HG02973 (cell line): ENCODE measurements around the gene ATP6V1C2.

Source experiments
- ATAC-seq: cut with Tn5 transposase; IDR thresholded peaks from one replicate; pipeline ENCODE4 v1.9.1; 2021; ENCODE audit warnings: moderate library complexity; ENCODE audit not compliant: unreplicated experiment

The ATP6V1C2 gene

DNA sequence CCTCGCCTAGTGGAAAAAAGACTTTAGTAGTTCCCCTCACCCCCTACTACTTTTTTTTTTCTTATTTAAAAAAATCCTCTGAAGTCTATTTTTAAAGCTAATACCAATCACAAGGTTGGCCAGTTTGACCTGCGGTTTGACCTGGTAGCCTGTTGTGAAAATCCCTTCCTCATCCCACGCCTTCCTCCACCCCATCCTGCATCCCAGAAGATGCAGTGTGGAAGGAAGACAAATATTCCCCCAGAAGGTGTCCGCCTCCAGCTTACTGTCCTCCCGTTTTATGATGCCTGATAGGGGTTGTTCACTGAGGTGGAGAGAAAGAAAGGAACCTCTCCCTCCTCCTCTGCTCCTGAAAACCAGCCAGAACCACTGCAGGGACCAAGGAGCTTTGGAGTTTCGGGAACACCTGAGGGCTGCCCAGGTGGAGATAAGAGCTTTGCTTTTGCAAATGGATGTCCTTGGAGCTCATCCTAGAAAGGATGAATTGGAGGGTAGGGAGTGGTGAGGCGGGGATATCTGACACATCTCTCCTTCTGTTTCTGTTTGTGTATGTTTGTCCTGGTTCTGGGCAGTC, 909 bp downstream of the ATP6V1C2 start:
- no peak for ATAC-seq

DNA sequence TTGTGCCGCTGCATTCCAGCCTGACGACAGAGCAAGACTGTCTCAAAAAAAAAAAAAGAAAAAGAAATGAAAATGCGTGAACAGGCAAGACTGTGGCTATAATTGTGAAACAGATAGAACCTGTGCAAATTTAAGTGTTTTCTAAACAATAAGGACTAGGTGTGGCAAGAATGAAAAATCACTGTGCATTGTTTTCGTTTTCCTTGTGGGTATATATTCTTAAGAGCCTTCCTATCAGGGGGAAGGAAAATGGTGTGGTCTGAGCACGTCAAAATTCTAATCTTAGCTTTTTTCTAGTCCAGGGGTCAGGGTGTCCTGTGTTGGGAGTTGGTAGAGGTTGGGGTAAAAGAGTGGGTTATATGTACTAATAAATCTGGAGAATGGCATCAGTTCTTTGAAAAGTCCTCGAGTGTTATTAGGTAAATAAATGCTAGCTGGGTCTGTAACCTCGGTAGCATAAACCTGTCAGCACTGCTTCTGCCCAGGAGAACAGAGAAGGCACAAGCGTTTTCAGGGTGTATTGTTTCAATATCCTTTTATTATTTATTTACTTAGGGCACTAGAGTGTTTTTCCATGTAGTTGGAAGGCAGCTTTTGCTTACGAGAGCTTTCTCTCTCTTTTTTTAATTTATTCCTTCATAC, 11.6 kb downstream of the ATP6V1C2 start:
- no peak for ATAC-seq

DNA sequence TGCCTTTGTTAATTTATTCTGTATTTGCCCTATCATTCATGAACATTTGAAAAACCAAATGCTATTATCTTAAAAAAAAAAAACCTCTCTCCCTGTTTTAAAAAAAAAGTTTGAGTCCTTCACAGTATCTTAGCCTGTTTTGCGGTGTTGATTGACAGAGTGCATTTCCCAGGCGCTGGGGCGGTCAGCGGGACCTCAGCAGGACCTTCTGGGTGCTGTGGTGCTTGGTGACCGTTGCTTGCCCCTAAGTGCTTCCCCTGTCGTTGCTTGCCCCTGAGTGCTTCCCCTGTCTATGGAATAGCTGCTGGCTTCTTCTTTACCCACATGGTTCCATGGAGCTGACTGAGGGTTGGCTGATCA, 12.1 kb downstream of the ATP6V1C2 start:
- ATAC-seq: no peak

DNA sequence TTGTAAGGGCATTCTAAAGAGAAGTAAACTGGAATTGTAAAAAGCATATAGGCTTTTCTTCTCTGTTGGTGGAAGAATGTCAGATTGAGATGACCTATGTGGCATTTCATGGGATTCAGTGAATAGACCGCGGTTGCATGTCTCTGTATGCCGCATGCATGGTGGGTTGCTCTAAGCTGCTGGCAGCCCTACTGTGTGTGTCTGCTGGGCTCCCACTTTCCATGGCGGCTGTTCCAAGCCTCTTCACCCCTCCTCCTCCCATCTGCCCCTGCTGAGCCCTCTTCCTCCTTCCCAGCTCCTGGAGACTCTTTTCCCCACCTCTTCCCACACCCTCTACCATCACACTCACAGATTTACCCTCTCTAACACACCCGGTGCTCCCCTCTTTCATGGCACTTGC, 12.6 kb downstream of the ATP6V1C2 start:
- ATAC-seq: no peak

DNA sequence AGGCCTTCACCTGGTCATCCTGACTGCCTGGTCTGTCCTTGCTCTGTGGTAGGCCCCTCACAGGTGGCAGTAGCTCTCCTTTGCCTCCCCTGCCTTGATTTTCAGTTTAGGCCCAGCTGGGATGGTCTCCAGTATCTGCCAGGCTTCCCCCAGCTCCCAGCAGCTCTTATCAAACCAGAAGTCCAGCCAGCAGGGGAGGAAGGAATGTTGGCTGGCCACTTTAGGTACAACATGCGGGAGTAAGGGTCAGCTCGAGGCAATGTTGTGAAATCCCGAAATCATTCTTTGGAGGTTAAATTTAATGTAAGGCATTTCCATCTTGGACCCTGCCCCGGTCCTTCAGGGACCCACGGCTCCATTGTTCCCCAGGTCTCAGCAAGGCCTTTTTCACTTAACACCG, 16.8 kb downstream of the ATP6V1C2 start:
- ATAC-seq: no peak

DNA sequence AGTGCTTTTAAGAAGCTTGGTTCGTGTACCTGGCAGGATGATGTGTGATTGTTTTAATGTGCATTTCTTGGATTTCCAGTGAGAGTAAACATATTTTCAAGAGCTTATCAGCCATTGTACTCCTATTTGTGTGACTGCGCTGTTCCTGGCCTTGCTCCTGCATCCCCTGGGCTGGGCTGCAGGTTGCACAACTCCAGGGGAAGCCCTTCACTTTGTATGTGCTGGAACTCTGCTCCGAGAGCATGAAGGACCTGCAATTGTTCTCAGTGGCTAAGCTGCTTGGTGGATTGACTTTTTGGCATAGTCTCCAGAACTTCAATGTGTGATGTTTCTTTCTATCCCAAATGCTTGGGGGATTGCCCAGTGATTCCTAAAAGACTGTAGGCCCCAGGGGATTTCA, 18.8 kb downstream of the ATP6V1C2 start:
- no peak for ATAC-seq

DNA sequence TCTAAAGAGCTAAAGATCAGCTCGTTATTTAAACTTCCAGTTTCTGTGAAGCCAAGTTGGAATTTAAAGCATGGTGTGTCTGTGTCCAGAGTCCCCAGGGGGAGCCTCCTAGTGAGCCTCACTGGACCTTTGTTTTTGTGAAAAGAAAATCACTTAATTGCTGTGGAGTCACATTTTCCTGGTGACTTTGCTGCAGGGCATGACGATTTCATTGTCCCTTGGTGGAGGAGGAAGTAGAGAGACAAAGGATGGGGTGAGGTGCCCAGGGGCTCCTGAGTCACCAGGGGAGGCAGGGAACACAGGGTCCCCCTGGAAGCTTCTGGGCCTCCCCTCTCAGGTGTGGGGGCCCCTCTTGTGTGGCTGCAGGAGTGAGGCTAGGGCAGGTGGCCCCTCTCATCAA, 19.7 kb downstream of the ATP6V1C2 start:
- no peak for ATAC-seq

DNA sequence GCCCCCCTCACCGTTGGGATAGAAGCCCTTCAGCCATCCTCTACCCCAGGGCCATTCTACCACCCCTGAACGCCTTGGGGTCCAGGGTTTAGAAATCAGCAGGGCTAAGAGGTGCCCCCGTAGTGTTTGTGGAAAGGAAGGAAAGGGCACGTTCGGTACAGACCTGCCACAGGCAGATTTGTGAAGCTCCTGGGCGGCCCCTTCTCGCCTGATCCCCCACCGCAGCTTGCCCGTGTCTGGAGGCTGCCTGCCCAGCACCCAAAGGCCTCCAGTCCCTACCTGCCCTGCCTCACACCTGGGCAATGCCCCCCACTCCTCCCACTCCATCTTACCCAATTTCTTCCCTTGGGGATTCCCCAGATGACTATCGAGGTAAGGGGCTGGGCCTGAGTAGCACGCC, 21.2 kb downstream of the ATP6V1C2 start:
- ATAC-seq: no peak

DNA sequence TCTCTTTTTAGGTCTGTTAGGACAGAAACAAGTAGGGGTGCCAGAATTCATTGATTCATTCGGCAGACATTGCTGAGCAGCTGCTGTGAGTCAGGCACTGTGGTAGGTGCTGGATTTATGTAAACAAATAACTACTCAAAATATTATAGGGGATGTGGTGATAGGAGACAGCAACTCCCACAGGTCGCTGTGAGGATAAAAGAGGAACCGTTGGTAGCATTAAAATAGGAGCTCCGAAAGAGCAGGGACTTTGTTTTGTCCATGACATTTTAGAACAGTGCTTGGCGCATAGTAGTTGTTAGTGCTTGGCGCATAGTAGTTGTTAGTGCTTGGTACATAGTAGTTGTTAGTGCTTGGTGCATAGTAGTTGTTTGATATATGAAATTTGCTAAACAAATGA, 29.2 kb downstream of the ATP6V1C2 start:
- no peak for ATAC-seq

DNA sequence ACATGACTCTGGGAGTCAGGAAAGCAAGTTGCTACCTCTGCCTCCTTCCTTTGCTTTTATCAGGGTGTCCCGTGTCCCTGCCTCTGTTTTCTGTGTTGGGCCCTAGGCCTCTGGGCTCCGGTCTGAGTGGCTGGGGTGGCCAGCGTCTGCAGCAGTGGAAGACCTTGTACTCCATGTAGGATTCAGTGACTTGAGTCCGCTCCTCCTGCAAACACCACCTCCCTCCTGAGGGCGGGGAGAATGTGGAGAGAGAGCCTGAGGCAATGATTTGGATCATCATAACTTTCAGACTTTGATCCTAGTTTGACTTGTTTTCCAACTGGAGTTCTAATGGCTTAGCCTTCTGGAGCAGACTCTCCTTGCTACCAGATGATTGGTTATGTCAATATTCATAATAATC, 30.8 kb downstream of the ATP6V1C2 start:
- no peak for ATAC-seq

DNA sequence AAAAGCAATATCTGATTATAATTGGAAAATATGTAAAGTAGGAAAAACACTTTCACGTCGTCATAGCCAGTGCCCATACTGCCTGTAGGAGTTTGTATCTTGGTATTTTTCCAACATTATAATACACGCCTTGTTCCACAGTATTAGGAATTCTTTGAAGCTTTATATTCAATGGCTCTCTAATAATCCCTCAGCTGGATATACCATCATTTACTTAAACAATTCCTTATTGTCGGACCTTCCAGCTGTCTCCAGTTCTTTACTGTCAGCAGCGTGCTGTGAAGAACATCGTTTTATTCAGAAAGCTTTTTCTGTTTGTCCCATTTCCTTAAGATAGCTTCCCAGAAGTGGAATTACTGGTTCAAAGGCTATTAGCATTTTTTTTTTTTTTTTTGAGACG, 31.7 kb downstream of the ATP6V1C2 start:
- no peak for ATAC-seq

DNA sequence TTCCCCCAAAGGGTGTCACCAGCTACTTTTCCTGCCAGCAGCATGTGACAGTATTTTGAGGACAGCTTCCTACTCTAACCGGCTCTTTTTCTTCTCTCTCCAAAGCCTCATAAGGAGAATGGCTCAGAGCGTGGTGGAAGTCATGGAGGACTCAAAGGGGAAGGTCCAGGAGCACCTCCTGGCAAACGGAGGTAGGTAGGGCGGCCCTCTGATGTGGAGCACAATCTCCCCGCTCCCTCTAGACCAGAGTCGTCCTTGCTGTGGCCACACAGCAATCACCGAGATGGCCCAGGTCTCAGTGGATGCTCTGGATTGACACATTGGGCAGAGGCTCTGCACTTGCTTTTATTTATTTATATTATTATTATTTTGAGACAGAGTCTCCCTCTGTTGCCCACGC, 32.4 kb downstream of the ATP6V1C2 start:
- no peak for ATAC-seq

DNA sequence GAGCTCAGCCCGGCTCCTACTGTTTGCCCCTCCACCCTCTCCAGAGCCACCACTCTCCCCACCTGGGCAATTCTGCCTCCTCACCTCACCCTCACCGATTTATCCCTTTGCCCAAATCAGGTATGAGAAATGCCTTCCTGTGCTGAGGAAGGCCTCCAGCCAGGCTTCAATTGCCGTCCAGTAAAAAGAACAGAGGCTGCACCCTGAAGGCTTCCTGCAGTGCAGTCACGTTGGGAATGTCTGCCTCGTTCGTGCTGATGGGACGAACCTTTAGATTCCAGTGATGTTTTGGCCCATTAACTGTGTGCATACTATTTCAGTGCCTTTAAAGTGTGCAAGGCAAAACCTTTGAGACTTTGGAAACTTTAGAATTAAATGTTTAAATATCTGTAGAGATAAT, 34.2 kb downstream of the ATP6V1C2 start:
- no peak for ATAC-seq

DNA sequence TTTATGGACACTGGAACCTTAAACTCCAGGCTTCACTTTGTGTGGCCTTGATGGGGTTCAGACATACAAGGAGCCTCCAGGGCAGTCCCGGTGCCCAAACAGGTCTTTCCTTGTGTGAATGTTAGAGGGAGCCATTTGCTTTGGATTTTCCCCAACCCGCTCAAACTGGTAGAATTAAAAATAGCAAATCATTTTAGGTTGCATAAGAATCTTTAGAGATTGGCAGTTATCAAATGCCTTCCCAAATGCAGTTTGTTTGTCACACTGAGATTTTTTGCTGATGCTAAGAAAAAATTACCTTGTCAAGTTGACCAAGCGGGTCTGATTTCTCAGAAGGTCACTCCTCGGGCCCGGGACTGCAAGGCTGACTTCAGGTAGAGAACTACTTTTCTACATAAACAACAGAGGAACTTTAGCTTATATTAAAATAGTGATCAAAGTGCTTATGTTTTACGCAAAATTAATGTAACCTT, 36.4 kb downstream of the ATP6V1C2 start:
- no peak for ATAC-seq

DNA sequence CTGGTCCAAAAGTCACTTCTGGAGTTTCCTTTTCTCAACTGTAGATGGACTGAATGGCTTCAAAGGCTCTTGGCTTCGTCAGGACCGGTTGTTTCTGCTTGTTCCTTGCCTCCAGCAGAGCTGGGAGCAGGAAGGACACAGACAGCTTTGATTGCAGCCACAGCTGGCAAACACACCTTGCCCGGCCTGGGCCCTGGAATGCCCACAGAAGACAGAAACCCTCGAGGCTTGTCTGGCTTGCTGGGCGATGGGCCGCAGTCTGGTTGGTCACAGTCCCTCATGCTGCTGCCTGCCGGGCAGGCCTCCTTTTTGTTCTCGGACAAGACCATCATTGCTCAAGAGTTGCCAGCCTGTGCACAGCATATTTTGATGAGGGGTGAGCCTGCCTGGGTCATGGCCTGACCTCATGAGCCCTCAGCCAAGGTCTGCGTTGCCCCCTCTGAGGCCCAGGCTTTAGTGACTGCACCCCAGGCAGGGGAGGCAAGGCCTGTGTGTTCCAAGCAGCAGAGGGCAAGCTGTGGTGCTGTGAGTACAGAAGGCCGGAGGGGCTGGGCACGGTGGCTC, 37.8 kb downstream of the ATP6V1C2 start:
- ATAC-seq: no peak

DNA sequence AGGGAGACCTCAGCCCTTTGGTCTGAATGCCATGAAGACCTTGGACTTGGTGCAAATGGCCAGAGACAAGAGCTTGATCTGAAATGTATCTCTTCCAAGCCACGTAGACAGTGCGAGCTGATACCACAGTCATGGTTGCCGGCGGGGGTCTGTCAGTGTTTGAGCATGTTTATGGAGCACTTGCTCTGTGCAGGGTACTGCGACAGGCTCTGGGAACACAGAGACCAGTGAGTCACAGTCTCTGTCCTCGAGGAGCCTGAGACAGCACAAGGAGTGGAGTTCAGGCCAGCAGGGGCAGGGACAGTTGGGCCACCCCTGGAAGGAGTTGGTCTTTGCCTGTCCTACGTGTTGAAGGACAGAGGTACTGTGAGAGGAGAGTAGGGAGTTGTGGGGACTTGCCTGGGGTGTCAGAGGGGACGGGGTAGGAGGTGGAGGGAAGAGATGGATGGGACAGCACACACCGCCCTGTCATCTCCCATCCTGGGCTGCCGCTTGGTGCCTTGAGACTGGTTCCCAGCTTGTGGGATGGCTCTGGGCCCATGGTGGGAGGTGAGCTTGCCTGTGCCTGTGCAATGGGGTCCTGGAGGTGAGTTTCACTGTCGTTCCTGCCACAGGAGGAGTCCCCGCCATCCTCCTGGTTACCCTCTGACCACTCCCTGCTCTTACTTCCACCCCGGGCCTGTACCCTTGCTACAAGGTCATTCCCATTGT, 39.5 kb downstream of the ATP6V1C2 start:
- no peak for ATAC-seq

DNA sequence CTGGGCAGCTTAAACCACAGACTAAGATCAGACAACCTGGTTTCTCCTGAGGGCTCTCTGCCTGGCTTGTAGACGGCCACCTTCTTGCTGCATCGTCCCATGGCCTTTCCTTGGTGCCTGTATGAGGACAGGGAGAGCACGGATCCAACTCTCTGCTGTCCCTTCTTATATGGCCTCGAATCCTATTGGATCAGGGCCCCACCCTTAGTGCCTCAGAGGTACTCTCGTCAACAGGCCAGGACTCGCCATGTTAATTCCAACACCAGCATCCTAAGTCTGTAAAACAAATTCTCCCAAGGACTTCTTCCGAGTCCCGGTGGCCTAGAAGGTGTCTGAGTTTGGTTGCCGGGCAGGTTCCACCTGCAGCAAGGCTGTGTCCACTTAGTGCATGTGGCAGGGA, 40.2 kb downstream of the ATP6V1C2 start:
- ATAC-seq: no peak

DNA sequence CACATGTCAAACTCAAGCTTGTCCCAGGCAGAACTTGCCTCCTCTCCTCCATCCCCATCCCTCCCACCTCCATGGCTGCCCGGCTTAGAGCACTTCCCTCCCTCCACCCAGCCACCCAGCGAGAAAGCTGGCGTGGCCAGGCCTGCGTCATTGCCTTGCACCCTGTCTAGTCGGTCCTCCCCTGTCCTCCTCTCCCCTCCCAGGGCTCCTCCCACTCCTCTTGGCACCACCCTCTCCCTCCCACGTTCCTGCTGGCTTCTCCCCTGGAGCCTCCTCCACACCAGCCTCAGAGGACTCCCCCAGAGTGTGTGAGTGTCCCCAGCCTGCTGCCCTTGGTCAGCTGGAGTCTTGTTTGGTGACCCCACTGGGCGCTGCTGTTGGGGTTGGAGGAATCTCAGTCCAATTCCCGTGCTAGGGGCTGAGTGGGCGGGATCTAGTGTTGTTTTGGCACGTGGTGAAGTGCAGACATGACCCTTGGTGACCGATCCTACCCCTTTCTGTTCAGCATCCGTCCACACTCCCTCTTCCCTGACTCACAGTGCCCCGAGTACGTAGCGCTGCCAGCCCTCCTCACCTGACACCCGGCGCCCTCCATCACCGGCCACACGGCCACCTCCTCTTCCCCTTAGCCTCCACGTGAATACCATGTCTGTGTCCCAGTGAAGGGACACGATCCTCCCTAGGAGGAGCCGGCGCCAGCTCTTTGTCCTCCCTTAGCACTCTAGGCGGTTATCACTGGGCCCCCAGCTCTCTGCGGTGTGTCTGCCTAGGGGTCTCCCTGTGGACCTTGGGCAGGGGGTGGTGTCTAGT, 41.4 kb downstream of the ATP6V1C2 start:
- no peak for ATAC-seq

DNA sequence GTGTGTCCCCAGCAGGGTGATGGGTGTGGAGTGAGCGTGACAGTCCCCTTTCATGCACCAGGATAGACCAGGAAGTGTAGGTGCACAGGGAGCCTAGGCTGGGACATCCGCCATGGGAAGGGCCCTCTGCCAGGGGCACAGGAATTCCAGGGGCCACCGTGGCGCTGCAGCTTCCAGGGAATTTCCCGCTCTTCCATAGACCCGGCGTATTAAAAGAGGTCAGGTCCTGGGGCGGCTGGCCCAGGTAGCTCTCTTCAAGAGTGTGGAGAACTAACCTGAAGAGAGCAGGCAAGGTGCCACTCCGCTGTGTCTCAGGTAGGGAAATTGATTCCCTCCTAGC, 42.0 kb downstream of the ATP6V1C2 start:
- no peak for ATAC-seq

DNA sequence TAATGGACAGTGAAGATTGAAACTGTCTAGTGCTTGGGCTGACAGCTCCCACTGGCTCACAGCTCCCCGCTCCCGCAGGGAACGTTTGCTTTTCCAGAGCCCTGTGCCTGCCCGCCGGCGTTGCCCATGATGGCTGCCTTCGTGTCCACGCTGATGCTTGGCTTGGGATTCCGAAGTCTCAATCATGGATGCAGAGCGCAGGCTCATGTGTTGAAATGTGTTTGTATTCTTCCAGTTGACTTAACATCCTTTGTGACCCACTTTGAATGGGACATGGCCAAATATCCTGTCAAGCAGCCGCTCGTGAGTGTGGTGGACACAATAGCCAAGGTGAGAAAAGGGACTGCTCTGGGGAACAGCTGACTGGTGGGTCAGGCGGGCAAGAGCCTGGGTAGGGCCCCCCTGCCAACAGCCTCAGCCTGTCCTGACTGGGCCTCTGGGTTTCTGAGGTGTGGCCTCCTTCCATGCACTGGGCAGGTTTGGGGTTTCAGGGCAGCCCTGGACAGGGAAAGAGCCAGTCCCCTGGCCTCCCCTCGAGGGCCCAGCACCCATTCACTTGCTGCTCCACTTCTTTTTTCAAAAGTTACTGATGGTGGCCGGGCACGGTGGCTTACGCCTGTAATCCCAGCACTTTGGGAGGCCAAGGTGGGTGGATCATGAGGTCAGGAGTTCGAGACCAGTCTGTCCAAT, 42.8 kb downstream of the ATP6V1C2 start:
- ATAC-seq: no peak

DNA sequence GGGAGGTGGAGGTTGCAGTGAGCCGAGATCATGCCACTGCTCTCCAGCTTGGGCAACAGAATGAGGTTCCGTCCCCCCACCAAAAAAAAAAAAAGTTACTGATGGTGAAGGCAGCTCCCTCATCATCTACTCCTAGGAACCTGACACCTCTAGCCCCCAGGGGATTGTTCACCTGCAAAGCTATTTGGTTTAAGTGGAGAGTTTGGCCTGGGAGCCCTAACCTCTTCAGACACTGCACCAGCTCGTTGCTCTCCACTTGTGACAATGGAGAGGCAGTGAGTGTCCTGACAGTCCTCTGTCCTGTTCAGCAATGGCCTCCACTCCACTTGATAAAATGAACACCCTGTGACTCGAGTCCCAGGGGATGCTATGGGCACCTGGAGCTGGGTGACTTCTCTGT, 43.5 kb downstream of the ATP6V1C2 start:
- no peak for ATAC-seq
